Frontal cortex (tissue), 4 donors: ENCODE data around the gene SLC26A4. TPM values are rescaled to one million over a fixed set of nuclear protein-coding genes. Genes with fewer than 3 reads are reported as not detected.

Experiments
- DNase-seq, 2 donors: peaks; one replicate each; pipeline ENCODE4 v3.0.0; 2012; ENCODE audit warnings: low spot score in 2 of 2
- FAIRE-seq: peaks from 2 replicates; lab custom pipeline; 2012; peaks lifted over from hg19 to GRCh38; lab: Jason Lieb, UNC
- total RNA-seq: library from RNA; depleted of rRNA; stranded (reverse); fragments of >200 nt; gene quantifications from one replicate; pipeline ENCODE4 v1.2.3, GENCODE V29; 2014
- donor health status: control.
- donor health status: control.
- donor health status: control.

Gene SLC26A4
- total RNA-seq, 1 donor from 2014 or later = 4.1 TPM

- FAIRE-seq = no peak
- no peak for DNase-seq
These were observed 8.0 kb upstream of the SLC26A4 start for GRCh38 chr7:107652642-107653041.

GRCh38 chr7:107658467-107658866, 2.2 kb upstream of the SLC26A4 start:
- DNase-seq = no peak
- FAIRE-seq = no peak

DNA sequence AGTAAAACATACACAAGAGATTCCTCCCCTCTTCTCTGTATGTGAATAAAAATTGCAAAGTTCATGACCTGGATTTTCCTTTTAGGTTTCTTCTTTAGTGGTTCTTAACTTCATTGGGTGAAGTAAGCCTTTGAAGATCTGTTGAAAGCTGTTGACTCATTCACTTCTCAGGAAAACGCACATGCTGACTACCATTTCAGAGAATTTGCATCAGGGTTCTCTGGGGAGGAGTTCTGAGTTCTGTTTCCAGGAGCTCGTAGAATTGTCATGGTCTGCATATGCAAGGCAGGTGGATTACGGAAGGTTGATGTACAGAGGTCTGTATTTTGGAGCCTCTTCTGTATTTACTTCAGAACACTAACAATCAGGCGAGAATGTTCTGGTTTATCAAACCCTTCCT, 962 bp upstream of the SLC26A4 start:
- no peak for DNase-seq
- no peak for FAIRE-seq

DNA sequence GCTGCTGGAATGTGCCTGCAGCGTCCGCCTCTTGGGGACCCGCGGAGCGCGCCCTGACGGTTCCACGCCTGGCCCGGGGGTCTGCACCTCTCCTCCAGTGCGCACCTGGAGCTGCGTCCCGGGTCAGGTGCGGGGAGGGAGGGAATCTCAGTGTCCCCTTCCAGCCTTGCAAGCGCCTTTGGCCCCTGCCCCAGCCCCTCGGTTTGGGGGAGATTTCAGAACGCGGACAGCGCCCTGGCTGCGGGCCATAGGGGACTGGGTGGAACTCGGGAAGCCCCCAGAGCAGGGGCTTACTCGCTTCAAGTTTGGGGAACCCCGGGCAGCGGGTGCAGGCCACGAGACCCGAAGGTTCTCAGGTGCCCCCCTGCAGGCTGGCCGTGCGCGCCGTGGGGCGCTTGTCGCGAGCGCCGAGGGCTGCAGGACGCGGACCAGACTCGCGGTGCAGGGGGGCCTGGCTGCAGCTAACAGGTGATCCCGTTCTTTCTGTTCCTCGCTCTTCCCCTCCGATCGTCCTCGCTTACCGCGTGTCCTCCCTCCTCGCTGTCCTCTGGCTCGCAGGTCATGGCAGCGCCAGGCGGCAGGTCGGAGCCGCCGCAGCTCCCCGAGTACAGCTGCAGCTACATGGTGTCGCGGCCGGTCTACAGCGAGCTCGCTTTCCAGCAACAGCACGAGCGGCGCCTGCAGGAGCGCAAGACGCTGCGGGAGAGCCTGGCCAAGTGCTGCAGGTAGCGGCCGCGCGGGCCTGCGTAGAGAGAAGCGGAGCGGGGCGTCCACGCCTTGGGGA, 645 bp downstream of the SLC26A4 start:
- DNase-seq (no peak), FAIRE-seq (no peak)

- DNase-seq = no peak
- no peak for FAIRE-seq
These were observed 1.3 kb downstream of the SLC26A4 start for GRCh38 chr7:107661865-107662379.

- DNase-seq (no peak), FAIRE-seq (no peak)
These were observed 2.6 kb downstream of the SLC26A4 start for GRCh38 chr7:107663196-107663595.

DNA sequence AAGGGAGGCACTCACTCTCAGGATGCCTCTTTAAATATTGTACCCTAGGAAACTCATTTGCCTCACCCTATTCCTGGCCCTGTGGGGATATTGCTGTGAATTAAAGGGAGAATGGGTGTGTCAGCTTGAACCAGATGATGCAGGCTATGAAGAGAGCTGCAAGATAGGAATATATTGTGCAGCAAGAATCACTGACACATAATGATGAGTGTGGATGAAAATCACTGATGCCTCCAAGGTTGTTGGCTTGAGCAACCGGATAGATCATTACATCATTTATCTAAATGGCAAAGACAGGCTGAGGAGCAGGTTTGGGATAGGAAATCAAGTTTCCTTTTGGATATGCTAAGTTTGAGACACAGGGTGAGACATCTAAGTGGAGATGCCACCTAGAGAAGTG, 6.2 kb downstream of the SLC26A4 start:
- no peak for DNase-seq
- FAIRE-seq = no peak

DNA sequence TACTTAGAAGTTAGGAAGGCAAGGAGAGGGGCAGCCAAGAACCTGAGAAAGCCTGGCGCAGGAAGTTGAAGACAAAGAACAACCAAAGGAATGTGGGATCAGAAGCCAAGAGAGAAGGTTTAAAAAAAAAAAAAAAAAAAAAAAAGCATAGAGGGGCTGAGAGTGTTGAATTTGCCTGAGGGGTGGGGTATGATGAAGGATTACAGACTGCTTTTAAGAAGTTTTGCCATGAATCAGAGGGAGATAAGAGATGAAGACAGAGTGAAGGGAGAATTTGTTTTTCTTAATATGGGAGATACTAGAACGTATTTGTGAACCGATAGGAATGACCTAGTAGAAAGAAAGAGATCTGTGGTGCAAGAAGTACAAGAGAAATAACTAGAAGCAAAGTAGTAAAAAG, 6.7 kb downstream of the SLC26A4 start:
- no peak for DNase-seq
- no peak for FAIRE-seq

DNA sequence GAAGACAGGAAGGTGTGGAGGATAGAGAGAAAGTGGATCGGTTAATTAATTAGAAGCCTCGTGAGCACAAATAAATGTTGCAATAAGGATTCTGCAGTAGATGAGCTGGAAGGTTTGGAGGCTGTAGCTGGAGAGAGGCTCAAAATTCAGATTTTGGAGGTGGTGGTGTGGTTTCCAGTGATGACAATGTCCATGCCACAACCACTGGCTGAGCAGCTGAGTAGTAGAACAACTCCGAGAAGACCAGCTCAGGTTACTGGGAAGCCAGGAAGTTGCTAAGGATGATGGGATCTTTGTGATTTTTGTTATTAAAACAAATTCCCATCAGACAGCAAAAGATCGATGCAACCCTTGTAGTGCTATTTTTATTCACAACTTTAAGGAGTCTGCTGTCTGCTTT, 7.7 kb downstream of the SLC26A4 start:
- DNase-seq = no peak
- FAIRE-seq = no peak

- FAIRE-seq (no peak), DNase-seq (no peak)
These were observed 11.6 kb downstream of the SLC26A4 start for GRCh38 chr7:107672183-107672582.

- FAIRE-seq (no peak), DNase-seq (no peak)
These were observed 15.6 kb downstream of the SLC26A4 start for GRCh38 chr7:107676249-107676648.

DNA sequence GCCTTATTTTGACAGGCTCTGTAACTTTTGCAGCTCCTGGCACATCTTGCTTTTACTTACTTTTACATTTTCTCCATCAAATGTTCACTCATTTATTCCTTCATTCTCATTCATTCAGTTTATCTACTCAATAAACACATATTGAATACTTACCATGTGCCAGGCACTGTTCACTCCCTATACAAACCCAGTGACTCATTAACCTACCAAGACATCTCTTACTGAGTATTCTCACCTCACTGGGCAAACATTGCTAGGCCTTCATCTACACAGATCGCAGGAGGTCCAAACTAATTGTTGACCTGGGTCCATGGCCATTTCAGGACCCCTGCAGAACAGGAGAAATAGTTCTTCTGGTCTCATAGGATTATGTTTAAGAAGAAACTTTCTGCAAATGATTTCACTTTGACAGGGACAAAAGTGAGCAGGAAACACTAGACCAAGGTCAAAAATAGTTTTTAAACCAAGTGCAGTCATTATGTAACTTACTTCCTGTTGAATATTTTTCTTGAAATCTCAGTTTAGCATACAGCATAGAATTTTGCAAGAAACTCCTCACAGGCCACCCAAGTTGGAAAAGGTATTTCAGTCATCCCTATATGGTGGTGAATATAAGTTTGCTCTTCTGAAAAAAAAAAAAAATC, 17.6 kb downstream of the SLC26A4 start:
- no peak for FAIRE-seq
- no peak for DNase-seq

DNA sequence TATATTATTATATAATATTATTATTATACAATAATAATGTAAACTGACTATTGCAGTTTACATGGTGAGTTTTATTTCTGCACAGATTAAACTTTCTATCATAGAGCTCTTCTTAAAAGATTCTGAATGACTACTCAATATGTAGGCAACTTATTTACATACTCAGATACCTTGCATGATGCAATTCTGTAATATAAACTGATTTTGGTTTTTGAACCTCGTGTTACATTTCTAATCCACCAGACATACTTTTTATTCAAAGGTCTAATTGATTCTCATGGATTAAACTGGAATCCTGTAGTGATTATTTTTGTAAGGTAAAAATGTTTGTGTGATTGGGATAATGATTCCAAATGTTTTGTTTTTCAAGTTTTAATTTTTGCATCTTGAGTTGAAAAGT, 19.9 kb downstream of the SLC26A4 start:
- DNase-seq (no peak), FAIRE-seq (no peak)

DNA sequence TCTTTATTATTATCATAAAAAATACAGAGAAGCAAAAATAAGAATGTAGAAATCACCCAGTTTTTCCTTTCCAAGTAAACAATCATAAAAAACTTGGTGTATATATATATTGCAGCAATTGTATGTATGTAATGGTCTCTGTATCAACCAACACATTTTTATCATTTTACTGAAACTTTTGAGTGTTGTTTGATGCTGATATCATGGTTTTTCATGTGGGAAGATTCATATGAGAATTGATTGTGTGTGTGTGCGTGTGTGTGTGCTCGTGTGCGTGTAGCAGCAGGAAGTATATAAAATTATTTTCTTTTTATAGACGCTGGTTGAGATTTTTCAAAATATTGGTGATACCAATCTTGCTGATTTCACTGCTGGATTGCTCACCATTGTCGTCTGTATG, 22.3 kb downstream of the SLC26A4 start:
- no peak for FAIRE-seq
- DNase-seq = no peak

- no peak for FAIRE-seq
- no peak for DNase-seq
These were observed 23.7 kb downstream of the SLC26A4 start for GRCh38 chr7:107684287-107684686.

DNA sequence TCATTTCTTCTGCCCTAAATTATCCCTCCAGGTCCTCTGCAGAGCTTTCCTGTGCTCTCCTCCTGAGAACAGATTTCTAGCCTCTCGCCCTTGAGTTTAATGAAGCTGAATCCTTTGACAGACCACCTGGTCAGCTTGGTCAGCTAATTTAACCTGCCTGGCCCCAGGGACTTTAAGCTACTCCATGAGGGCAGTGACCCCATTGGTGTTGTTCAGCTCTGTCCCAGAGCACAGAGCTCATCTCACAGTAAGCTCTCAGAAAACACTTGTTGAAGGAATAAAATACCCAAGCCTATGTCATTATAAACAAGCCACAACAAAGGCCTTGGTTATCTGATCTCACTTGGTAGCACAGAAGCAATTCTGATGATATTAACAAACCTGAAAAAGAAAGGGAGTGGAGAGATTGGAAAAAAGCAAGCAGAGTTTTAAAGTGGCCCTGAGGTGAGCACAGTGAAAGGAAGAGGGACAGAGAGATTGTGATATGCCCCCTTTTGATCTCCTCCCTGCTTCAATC, 24.4 kb downstream of the SLC26A4 start:
- FAIRE-seq (no peak), DNase-seq (no peak)

GRCh38 chr7:107686816-107687387, 26.3 kb downstream of the SLC26A4 start:
- no peak for DNase-seq
- no peak for FAIRE-seq

- FAIRE-seq = no peak
- DNase-seq = no peak
These were observed 27.0 kb downstream of the SLC26A4 start for GRCh38 chr7:107687656-107688055.

GRCh38 chr7:107689553-107689952, 28.9 kb downstream of the SLC26A4 start:
- DNase-seq = no peak
- no peak for FAIRE-seq

DNA sequence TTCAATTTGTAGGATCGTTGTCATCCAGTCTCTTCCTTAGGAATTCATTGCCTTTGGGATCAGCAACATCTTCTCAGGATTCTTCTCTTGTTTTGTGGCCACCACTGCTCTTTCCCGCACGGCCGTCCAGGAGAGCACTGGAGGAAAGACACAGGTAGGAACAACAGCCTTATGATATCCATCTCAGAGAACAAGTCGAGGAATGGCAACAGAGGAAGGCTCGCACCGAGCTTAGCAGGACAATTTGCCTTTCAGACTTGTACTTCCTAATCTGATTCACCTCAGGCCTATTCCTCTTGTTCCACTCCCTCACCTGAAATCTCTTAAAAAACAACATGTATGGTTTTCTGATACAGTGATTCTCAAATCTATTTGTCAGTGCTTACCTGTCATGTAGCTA, 29.5 kb downstream of the SLC26A4 start:
- no peak for FAIRE-seq
- no peak for DNase-seq

- DNase-seq = no peak
These were observed 30.0 kb downstream of the SLC26A4 start for GRCh38 chr7:107690611-107691010.

More at GRCh38 chr7:107690611-107691010, 30.0 kb downstream of the SLC26A4 start:
- FAIRE-seq = no peak
